ENCODE results near the gene GRHL3. TPM values are rescaled to one million over a fixed set of nuclear protein-coding genes. Genes with fewer than 3 reads are reported as not detected.

Gene GRHL3
- total RNA-seq, 1 donor from 2014 or later: 1.5 TPM

GRCh38 chr1:24374891-24375786 is 56.0 kb downstream of the GRHL3 start:
- H3K9me3 ChIP-seq (ENCODE audit: low read depth): no peaks in the 10 kb centered on the region
- Mint-ChIP-seq H3K4me3 (no peak overlapping the region), H3K36me3 (peaks cover 4% of the 10 kb centered on the region), H3K4me1 (peaks cover 58% of the 10 kb centered on the region), H3K27ac (peak overlapping the region; percentile 95), H3K27me3 (ENCODE audit: insufficient read depth, low read depth) (peaks cover 7% of the 10 kb centered on the region), H3K9me3 (no peaks in the 10 kb centered on the region)
- H2AFZ ChIP-seq (replicated peaks): no peak overlapping the region
- no peaks in the 10 kb centered on the region for H4K20me1 ChIP-seq (ENCODE audit: low read depth)
- H3K27ac ChIP-seq: peak overlapping the region; percentile 82
- no peak overlapping the region for H3K9ac ChIP-seq
- H3K4me1 ChIP-seq: peaks cover 54% of the 10 kb centered on the region
- no peak for TF ChIP-seq EZH2phosphoT487 (IDR thresholded peaks at IDR 0.05)
- no peak for TF ChIP-seq CTCF (IDR thresholded peaks at IDR 0.05)
- no peak for TF ChIP-seq EZH2 (IDR thresholded peaks at IDR 0.05)
- H3K36me3 ChIP-seq: no peaks in the 10 kb centered on the region
- no peaks in the 10 kb centered on the region for H3K27me3 ChIP-seq
- peak overlapping the region; percentile 19 for H3K4me3 ChIP-seq
- H3K4me2 ChIP-seq: peak overlapping the region; percentile 65
- peak; percentile 88 for DNase-seq (ENCODE audit: low spot score)
- no peaks in the 10 kb centered on the region for H3K79me2 ChIP-seq (ENCODE audit: low read depth)
- H3F3A ChIP-seq (ENCODE audit: low read depth): peaks cover 27% of the 10 kb centered on the region

- DNase-seq (ENCODE audit: low spot score): no peak
- no peak overlapping the region for H3K4me3 Mint-ChIP-seq
- H3K27ac Mint-ChIP-seq: no peak overlapping the region
Observed at GRCh38 chr1:24379733-24380315, 60.7 kb downstream of the GRHL3 start.

GRCh38 chr1:24380508-24380907 is 61.4 kb downstream of the GRHL3 start:
- Mint-ChIP-seq H3K4me1 (peaks cover 44% of the 10 kb centered on the region), H3K4me3 (no peak overlapping the region), H3K36me3 (peaks cover 13% of the 10 kb centered on the region), H3K9me3 (no peaks in the 10 kb centered on the region), H3K27me3 (ENCODE audit: insufficient read depth, low read depth) (no peaks in the 10 kb centered on the region), H3K27ac (no peak overlapping the region)
- Histone ChIP-seq H4K20me1 (ENCODE audit: low read depth) (no peaks in the 10 kb centered on the region), H3K27ac (no peak overlapping the region), H2AFZ (replicated peaks) (no peak overlapping the region), H3K4me1 (peaks cover 21% of the 10 kb centered on the region), H3K79me2 (ENCODE audit: low read depth) (no peaks in the 10 kb centered on the region), H3K4me2 (no peak overlapping the region), H3K36me3 (no peaks in the 10 kb centered on the region), H3K9ac (no peak overlapping the region), H3K9me3 (ENCODE audit: low read depth) (no peaks in the 10 kb centered on the region), H3F3A (ENCODE audit: low read depth) (peaks cover 13% of the 10 kb centered on the region), H3K4me3 (no peak overlapping the region), H3K27me3 (no peaks in the 10 kb centered on the region)
- TF ChIP-seq CTCF (IDR thresholded peaks at IDR 0.05): no peak
- no peak for TF ChIP-seq EZH2 (IDR thresholded peaks at IDR 0.05)
- TF ChIP-seq EZH2phosphoT487 (IDR thresholded peaks at IDR 0.05): no peak
- DNase-seq (ENCODE audit: low spot score): no peak

More at GRCh38 chr1:24379733-24380315, 60.7 kb downstream of the GRHL3 start:
- Histone ChIP-seq H3K9me3 (ENCODE audit: low read depth) (no peaks in the 10 kb centered on the region), H3K27ac (no peak overlapping the region), H3K4me3 (no peak overlapping the region), H3K27me3 (no peaks in the 10 kb centered on the region), H3K36me3 (no peaks in the 10 kb centered on the region), H3F3A (ENCODE audit: low read depth) (peaks cover 20% of the 10 kb centered on the region), H3K4me1 (peaks cover 28% of the 10 kb centered on the region), H2AFZ (replicated peaks) (no peak overlapping the region), H3K4me2 (no peak overlapping the region), H3K9ac (no peak overlapping the region), H3K79me2 (ENCODE audit: low read depth) (no peaks in the 10 kb centered on the region), H4K20me1 (ENCODE audit: low read depth) (no peaks in the 10 kb centered on the region)
- Mint-ChIP-seq H3K36me3 (peaks cover 13% of the 10 kb centered on the region), H3K9me3 (no peaks in the 10 kb centered on the region), H3K4me1 (peaks cover 51% of the 10 kb centered on the region), H3K27me3 (ENCODE audit: insufficient read depth, low read depth) (no peaks in the 10 kb centered on the region)
- TF ChIP-seq EZH2phosphoT487 (IDR thresholded peaks at IDR 0.05): no peak
- no peak for TF ChIP-seq EZH2 (IDR thresholded peaks at IDR 0.05)
- no peak for TF ChIP-seq CTCF (IDR thresholded peaks at IDR 0.05)

All from neural progenitor cell (in vitro differentiated cells).